ENCODE results near the gene FAM107A.

FAM107A gene

GRCh38 chr3:58566398-58567250 lies 10.6 kb downstream of the FAM107A start:
- no peak for ATAC-seq

GRCh38 chr3:58565621-58566397 lies 11.4 kb downstream of the FAM107A start:
- no peak for ATAC-seq

- no peak for ATAC-seq
Observed at GRCh38 chr3:58564456-58565160, 12.6 kb downstream of the FAM107A start.

GRCh38 chr3:58564054-58564453 lies 13.1 kb downstream of the FAM107A start:
- no peak for ATAC-seq

GRCh38 chr3:58563386-58564035 lies 13.7 kb downstream of the FAM107A start:
- ATAC-seq, result no peak

GRCh38 chr3:58562498-58562897 lies 14.7 kb downstream of the FAM107A start:
- ATAC-seq, result no peak

- ATAC-seq, result no peak
Observed at GRCh38 chr3:58560771-58561311, 16.4 kb downstream of the FAM107A start.

- ATAC-seq, result no peak
Observed at GRCh38 chr3:58559586-58559985, 17.6 kb downstream of the FAM107A start.

- ATAC-seq, result no peak
Observed at GRCh38 chr3:58557491-58557890, 19.7 kb downstream of the FAM107A start.

GRCh38 chr3:58556761-58557221 lies 20.4 kb downstream of the FAM107A start:
- ATAC-seq, result no peak

GRCh38 chr3:58556001-58556400 lies 21.2 kb downstream of the FAM107A start:
- no peak for ATAC-seq

GRCh38 chr3:58555203-58555602 lies 22.0 kb downstream of the FAM107A start:
- no peak for ATAC-seq

- no peak for ATAC-seq
Observed at GRCh38 chr3:58553003-58553402, 24.2 kb downstream of the FAM107A start.

GRCh38 chr3:58551636-58552180 lies 25.5 kb downstream of the FAM107A start:
- no peak for ATAC-seq

- ATAC-seq, result no peak
Observed at GRCh38 chr3:58544541-58544940, 32.6 kb downstream of the FAM107A start.

GRCh38 chr3:58540176-58540858 lies 36.9 kb downstream of the FAM107A start:
- no peak for ATAC-seq

- ATAC-seq, result no peak
Observed at GRCh38 chr3:58539626-58540025, 37.6 kb downstream of the FAM107A start.

GRCh38 chr3:58537412-58538301 lies 39.5 kb downstream of the FAM107A start:
- no peak for ATAC-seq

- no peak for ATAC-seq
Observed at GRCh38 chr3:58536501-58537411, 40.4 kb downstream of the FAM107A start, which contains the start of gene ACOX2. TSS of gene ACOX2 (minus strand) at chr3:58537190. CDS start at chr3:58535106, 2,084 bp downstream.
